ENCODE measurements around the gene MYBL2. TPM values are rescaled to one million over a fixed set of nuclear protein-coding genes. Genes with fewer than 3 reads are reported as not detected.

MYBL2 gene
- polyA plus RNA-seq, 1 of the 3 experiments (the other 2 are of a cell fraction) = 9.7 TPM

DNA sequence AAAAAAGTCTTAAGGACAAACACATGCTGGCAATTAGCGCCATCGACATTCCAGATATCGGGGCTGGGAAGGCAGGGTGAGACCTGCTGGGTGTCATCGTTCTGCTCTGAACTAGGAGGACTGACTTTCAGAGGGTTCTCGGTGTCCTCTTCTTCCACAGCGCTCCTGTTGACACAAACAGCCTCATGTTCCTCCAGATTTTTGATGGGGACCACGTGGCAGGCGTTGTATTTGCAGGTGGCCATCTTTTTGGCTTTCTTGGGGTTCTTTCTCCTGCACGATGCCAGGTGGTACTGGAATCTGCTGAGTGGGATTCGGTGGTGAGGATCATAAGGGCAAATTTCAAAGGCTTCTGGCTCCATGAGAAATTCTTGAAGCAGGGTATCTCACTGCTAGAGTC lies 59.4 kb downstream of the MYBL2 start:
- Histone ChIP-seq H3K4me1 (ENCODE audit: control insufficient read depth in 1 of 2, insufficient read depth in 2 of 2, low read depth in 1 of 2, low read length in 1 of 2) (peaks cover 0 to 15% of the 10 kb centered on the region in 2 experiments; a peak in 1 of 4 replicates), H3K36me3 (replicated peaks in 1 of 2; ENCODE audit: control insufficient read depth in 1 of 2, insufficient read depth in 2 of 2, low read length in 1 of 2) (no peaks in the 10 kb centered on the region), H4K20me1 (ENCODE audit: insufficient read depth) (no peaks in the 10 kb centered on the region), H3K27me3 (ENCODE audit: insufficient read depth) (no peaks in the 10 kb centered on the region), H2AFZ (ENCODE audit: low read depth) (no peak overlapping the region), H3F3A (replicated peaks; ENCODE audit: insufficient read depth) (no peaks in the 10 kb centered on the region), H3K9me2 (no peaks in the 10 kb centered on the region), H3K4me2 (no peak overlapping the region), H3K79me2 (ENCODE audit: insufficient read depth) (no peaks in the 10 kb centered on the region), H3K9ac (no peak overlapping the region), H3K4me3 (ENCODE audit: low read depth in 2 of 2, low read length in 1 of 2) (no peak overlapping the region), H3K27ac (ENCODE audit: low read depth in 2 of 2, low read length in 1 of 2) (no peak overlapping the region), H3K9me3 (no peaks in the 10 kb centered on the region)
- CTCF ChIA-PET = interaction anchor here (1.4 to 1.6 kb wide), 2 partner anchors 9 to 189 kb away, joined by 3 to 4 read pairs; no protein-coding TSS in a partner anchor
- no peak for TF ChIP-seq RAD21 (IDR thresholded peaks at IDR 0.05; ENCODE audit: low read length)
- no peak for TF ChIP-seq TEAD4 (IDR thresholded peaks at IDR 0.05; ENCODE audit: borderline replicate concordance, insufficient read depth)
- TF ChIP-seq, protein P1, sequence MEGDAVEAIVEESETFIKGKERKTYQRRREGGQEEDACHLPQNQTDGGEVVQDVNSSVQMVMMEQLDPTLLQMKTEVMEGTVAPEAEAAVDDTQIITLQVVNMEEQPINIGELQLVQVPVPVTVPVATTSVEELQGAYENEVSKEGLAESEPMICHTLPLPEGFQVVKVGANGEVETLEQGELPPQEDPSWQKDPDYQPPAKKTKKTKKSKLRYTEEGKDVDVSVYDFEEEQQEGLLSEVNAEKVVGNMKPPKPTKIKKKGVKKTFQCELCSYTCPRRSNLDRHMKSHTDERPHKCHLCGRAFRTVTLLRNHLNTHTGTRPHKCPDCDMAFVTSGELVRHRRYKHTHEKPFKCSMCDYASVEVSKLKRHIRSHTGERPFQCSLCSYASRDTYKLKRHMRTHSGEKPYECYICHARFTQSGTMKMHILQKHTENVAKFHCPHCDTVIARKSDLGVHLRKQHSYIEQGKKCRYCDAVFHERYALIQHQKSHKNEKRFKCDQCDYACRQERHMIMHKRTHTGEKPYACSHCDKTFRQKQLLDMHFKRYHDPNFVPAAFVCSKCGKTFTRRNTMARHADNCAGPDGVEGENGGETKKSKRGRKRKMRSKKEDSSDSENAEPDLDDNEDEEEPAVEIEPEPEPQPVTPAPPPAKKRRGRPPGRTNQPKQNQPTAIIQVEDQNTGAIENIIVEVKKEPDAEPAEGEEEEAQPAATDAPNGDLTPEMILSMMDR (IDR thresholded peaks at IDR 0.05) = no peak
- POLR2A ChIA-PET = no interaction called here
- DNase-seq = no peak
- WGBS (ENCODE audit: low lambda C conversion rate) = 92% methylated on average over 10 of the region's 10 CpGs

DNA sequence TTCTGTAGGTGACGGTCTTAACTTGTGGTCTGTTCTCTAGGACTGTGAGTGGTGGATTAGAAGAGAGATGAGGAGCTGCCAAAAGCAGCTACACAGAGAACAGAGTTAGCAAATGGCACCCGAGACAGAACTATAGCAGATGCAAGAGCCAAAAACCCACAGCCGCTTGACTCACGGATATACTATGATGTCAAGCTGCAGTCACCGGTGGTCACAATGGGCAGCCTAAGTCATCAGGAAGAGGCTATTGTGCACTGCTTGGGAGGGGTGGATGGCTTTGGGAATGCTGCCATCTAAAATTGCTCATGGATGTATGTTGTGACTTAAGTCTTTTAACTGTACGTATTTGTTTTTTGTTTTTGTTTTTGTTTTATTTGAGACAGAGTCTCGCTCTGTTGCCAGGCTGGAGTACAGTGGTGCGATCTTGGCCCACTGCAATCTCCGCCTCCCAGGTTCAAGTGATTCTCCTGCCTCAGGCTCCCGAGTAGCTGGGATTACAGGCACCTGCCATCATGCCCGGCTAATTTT lies 60.0 kb downstream of the MYBL2 start, which contains the start of gene GTSF1L:
GTSF1L (minus strand) TSS at position 192 of the 528 bp plus-strand sequence. CDS start 308 bp downstream, outside the sequence.
- Histone ChIP-seq H3K27ac (ENCODE audit: low read depth in 2 of 2, low read length in 1 of 2) (no peak within 1 kb of the TSS), H3K9me2 (no peaks in the 10 kb centered on the region), H3K9ac (no peak within 1 kb of the TSS), H4K20me1 (ENCODE audit: insufficient read depth) (no peaks in the 10 kb centered on the region), H3K4me1 (ENCODE audit: control insufficient read depth in 1 of 2, insufficient read depth in 2 of 2, low read depth in 1 of 2, low read length in 1 of 2) (peaks cover 0 to 12% of the 10 kb centered on the region in 2 experiments; a peak in 1 of 4 replicates), H3F3A (replicated peaks; ENCODE audit: insufficient read depth) (no peaks in the 10 kb centered on the region), H3K36me3 (replicated peaks in 1 of 2; ENCODE audit: control insufficient read depth in 1 of 2, insufficient read depth in 2 of 2, low read length in 1 of 2) (no peaks in the 10 kb centered on the region), H3K27me3 (ENCODE audit: insufficient read depth) (no peaks in the 10 kb centered on the region), H3K4me2 (no peak within 1 kb of the TSS), H2AFZ (ENCODE audit: low read depth) (no peak within 1 kb of the TSS), H3K79me2 (ENCODE audit: insufficient read depth) (no peaks in the 10 kb centered on the region), H3K4me3 (ENCODE audit: low read depth in 2 of 2, low read length in 1 of 2) (no peak within 1 kb of the TSS), H3K9me3 (no peaks in the 10 kb centered on the region)
- CTCF ChIA-PET = interaction anchor here (1.6 kb wide), 1 partner anchor 9 kb away, joined by 4 read pairs; no protein-coding TSS in a partner anchor
- POLR2A ChIA-PET = no interaction called here
- TF ChIP-seq, protein P1 (IDR thresholded peaks at IDR 0.05) = no peak
- TF ChIP-seq, protein P2, sequence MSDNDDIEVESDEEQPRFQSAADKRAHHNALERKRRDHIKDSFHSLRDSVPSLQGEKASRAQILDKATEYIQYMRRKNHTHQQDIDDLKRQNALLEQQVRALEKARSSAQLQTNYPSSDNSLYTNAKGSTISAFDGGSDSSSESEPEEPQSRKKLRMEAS (IDR thresholded peaks at IDR 0.05; ENCODE audit: low read depth) = no peak
- no peak for TF ChIP-seq JUND (IDR thresholded peaks at IDR 0.05)
- no peak for TF ChIP-seq MEF2A (IDR thresholded peaks at IDR 0.05; ENCODE audit: borderline replicate concordance, low read depth)
- TF ChIP-seq YY1 (IDR thresholded peaks at IDR 0.05; ENCODE audit: low read depth) = no peak
- TF ChIP-seq RAD21 (IDR thresholded peaks at IDR 0.05; ENCODE audit: low read length) = no peak
- no peak for TF ChIP-seq GATA2 (CRISPR knock-in tag; IDR thresholded peaks at IDR 0.05)
- no peak for TF ChIP-seq RFX5 (IDR thresholded peaks at IDR 0.05; ENCODE audit: low read length)
- TF ChIP-seq EZH2phosphoT487 (IDR thresholded peaks at IDR 0.05; ENCODE audit: borderline replicate concordance, low read depth) = no peak
- no peak for TF ChIP-seq EP300 (IDR thresholded peaks at IDR 0.05; ENCODE audit: borderline replicate concordance in 1 of 2, low read depth in 1 of 2, low read length in 1 of 2)
- no peak for TF ChIP-seq FOSL2 (IDR thresholded peaks at IDR 0.05; ENCODE audit: borderline replicate concordance, low read depth)
- TF ChIP-seq, protein P3, sequence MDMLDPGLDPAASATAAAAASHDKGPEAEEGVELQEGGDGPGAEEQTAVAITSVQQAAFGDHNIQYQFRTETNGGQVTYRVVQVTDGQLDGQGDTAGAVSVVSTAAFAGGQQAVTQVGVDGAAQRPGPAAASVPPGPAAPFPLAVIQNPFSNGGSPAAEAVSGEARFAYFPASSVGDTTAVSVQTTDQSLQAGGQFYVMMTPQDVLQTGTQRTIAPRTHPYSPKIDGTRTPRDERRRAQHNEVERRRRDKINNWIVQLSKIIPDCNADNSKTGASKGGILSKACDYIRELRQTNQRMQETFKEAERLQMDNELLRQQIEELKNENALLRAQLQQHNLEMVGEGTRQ (IDR thresholded peaks at IDR 0.05; ENCODE audit: borderline replicate concordance, low read depth, low read length) = no peak
- TF ChIP-seq NFIC (IDR thresholded peaks at IDR 0.05; ENCODE audit: borderline replicate concordance) = no peak
- no peak for TF ChIP-seq TEAD4 (IDR thresholded peaks at IDR 0.05; ENCODE audit: borderline replicate concordance, insufficient read depth)
- DNase-seq = no peak
- 86% methylated on average over 11 of the region's 11 CpGs for WGBS (ENCODE audit: low lambda C conversion rate)

Data from SK-N-SH (cell line).